ENCODE results near the gene PLK3.
"Not testable (repeated sequence)": the region's sequence is repeated elsewhere in the genome, so short reads cannot be mapped to it uniquely, and the experiment has no call there.

The PLK3 gene

DNA sequence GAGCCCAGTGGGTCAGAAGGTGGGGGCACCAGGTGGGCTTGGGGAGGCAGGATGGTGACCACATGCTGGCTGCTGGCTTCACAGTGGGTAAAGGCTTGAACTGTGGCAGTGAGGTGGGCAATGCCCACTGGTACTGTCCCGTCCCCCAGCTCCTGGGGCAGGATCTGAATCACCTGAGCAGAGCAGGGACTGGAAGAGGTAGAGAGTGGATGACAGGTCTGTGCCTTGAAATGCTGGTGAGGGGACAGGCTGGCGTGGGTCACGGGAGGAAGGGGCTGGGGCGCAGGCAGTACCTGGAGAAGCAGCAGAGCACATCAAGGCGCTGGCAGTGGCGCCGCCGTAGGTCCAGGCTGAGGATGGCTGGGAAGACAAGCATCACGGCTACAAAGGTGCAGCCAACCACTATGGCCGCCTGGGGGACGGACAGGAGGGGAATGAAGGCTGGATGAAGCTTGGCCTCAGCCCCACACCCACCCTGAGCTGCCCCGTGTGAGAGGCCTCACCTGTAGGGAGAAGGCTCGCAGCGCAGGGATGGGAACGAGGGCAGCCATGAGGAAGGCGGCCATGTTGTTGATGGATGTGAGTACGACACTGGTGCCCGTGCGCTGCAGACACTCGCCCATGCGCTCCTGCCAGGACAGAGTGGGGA is 27.9 kb downstream of the PLK3 start:
- no peak for DNase-seq (ENCODE audit: low read depth in 2 of 2)

DNA sequence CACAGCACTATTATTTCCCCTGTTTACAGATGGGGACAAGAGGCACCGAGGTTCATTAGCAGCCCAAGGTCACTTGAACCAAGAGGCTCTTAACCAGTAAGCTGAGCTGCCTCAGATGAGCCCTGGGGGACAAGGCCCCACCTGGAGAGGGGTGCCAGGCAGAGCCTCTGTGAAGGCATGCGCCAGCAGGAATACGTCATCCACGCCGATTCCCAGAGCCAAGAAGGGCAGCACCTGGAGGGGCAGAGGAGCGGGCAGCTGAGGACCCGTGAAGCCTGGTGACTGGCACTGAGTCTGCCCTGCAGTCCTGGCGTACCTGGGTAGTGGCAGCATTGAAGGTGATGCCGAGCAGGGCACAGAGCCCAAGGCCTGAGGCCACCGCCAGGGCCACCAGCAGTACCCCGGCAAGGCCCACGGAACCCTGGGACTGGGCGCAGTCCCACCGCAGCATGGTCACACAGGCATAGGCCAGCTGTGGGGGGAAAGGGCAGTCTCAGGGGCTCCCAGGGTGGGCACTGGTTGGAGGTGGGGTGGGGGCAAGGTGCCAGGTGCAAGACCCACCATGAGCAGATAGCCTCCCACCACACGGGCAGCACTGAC is 28.8 kb downstream of the PLK3 start:
- DNase-seq (ENCODE audit: low read depth in 2 of 2) = no peak

DNA sequence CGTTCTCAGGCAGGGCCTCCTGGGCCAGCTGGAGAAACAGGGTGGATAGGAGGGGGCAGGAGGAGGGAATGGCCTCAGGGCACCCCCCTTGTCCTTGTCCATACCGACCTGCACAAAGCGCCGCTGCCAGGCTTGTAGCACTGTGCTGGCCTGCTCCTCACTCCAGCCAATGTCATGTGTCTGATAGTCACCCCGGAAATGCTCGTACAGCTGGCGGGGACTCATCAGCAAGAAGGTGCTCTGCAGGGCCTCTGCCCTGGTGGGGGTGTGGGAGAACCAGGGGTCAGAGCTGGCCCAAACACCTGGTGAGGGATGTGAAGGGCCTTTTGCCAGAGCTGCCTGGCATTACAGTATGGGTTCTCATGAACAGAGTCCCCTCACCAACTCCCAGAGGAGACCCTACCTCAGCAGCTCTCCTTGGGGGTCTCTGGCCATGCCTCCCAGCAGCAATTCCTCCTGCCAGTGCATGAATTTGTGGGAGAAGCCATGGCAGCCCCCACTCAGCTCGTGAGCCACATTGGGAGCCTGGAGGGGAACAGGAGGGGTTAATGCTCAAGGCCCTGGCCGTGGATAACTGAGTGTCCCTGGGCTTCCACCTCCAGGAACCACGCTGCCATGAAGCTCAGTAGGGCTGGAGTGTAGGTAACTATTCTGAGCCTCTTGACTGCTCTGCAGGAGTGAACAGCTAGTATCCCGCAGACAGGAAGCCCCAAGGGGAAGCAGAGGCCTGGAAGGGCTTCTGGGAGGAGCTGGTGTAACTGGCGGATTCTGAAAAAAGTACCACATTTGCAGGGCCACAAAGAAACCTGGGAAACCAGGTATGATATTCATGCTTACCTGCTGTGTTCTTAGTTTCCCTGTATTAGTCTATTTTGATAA is 29.6 kb downstream of the PLK3 start:
- DNase-seq (ENCODE audit: low read depth in 2 of 2) = no peak

DNA sequence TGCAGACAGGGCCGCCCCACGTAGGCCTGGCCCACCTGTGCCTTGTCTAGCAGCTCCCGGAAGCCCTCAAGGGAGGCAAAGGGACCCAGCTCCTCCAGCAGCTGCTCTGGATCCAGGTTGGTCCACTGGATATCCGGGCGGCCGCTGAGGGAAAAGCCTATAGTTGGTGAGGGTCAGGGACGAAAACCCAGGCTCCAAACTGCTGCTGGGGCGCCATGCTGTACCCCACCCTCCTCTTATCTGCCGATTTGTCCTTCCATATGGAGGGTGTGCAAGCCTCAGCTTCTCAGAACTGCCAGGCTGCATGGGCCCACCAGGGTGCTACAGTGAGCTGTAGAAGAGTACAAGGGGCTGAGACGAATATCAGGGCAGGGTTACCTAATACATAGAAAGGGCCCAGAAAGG is 30.7 kb downstream of the PLK3 start:
- no peak for DNase-seq (ENCODE audit: low read depth in 2 of 2)

DNA sequence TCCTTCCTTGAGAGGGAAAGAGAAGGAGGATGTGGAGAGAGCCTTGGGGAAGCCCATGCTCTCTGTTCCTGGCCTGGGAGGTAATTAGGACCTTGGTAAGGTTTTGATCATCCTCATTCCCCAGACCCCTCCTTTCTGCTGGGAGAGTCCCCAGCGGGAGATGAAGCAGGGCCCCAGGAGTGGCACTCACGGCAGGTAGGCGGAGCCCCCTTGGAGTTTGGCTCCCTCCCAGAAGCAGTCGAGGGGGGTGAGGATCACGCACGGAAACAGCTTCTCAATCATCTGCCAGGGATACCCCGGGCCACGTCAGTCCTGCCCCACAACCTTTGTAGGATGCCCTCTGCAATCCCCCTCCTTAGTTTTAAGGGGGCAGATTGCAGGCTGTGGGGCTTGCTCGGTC is 31.3 kb downstream of the PLK3 start:
- no peak for DNase-seq (ENCODE audit: low read depth in 2 of 2)

DNA sequence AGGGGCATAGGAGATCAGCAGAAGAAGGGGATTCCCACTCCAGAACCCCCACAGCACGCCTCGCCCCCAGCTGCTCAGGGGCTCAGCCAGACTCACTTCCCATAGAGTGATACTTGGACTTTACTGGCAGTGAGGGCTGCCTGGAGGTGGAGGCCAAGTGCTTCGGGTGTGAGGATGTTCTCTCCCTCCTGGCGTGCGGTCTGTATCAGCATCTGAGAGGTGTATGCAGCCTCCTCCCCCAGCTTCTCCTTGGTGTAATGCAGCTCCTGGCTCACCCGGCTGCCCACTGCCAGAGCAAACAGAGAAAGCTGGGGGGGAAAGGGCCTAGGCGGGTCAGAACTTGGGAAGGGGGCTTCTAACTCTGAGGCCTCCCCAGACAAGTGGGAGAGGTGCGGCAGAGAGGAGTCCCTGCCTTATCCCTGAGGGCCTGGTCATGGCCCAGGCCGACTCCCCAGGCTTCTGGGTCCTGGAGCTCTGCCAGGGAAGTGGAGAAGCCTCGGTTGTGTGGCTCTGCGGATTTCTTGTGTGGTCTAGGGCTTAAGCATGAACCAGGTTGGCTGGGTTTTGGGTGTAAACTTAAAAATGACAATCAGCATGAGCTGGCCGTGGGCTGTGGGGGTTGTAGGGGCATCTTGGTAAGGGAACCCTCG is 32.0 kb downstream of the PLK3 start:
- no peak for DNase-seq (ENCODE audit: low read depth in 2 of 2)

DNA sequence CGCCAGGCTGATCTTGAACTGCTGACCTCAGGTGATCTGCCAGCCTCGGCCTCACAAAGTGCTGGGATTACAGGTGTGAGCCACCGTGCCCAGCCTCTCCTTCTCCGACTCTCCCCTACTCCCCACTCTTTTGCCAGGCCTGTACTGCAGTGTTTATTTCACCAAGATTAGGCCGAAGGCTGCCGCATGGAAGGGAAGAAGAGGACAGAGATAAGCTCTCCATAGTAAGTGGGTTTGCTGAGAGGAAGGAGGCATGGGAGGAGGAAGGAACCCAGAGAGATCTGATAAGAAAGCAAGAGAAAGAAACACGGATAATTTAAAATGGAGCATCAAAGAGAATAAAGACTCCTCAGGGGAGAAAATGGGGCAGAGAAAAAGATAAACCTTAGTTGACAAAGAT is 34.2 kb downstream of the PLK3 start:
- no peak for DNase-seq (ENCODE audit: low read depth in 2 of 2)

DNA sequence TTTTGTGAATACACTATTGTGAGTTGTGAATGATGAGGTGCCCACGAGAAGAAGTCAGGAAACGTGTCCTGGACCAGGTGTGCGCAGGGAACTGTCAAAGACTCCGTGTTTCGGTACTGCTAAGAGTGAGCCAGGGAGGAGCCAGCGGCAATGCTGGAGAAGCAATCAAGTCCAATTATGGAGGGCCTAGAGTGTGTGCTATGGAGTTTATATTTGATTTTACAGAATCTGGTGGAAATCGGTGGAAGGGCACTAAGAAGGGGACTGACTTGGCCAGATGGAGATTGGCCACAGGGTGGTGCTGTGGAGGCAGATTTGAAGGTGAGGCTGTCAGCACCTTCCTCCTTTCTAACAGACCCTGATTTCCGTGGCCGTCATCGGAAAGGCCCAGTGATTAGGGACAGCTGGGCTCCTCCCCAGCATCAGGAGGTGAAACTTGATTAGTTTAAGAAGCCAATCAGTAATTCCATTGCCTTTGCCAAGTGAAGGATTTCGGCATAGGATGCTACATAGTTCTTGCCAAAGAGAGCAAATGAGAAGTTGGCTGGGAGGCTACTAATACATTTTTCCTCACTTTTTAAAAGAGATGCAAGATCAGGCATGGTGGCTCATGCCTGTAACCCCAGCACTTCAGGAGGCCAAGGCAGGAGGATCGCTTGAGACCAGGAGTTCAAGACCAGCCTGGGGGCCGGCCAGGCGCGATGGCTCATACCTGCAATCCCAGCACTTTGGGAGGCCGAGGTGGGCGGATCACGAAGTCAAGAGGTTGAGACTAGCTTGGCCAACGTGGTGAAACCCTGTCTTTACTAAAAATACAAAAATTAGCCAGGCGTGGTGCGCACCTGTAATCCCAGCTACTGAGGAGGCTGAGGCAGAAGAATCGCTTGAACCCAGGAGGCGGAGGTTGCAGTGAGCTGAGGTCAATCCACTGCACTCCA is 35.8 kb downstream of the PLK3 start:
- DNase-seq (ENCODE audit: low read depth in 2 of 2) = peak; percentile 70 to 76

DNA sequence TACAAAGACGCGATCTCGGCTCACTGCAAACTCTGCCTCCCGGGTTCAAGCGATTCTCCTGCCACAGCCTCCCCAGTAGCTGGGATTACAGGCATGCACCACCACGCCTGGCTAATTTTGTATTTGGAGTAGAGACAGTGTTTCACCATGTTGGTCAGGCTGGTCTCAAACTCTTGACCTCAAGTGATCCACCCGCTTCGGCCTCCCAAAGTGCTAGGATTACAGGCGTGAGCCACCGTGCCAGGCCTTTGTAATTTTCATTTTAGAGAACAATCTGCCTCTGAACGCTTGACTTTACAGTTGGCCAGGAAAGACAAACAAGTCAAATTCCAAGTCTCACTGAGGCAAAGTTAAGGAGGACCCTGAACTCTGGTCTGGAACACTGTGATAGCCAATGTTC is 38.1 kb downstream of the PLK3 start:
- not testable (repeated sequence) for DNase-seq (ENCODE audit: low read depth in 2 of 2)

DNA sequence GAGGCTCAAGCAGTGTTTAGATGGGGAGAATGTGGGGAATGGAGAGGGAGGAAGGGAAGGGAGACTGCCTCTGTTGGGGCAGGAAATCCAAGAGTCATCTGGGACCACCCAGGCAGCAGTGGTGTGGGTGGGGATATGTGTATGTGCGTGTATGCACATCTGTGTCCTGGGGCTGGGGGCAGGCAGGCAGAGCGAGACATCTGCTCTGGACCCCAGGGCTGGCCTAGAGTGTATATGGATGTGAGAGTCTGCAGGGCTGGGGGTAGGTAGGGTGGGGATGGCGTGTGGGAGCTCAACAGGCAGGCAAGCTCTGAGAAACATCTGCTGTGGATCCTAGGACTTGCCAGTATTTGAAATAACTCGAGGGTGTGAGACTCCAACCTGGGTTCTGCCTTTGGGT is 39.4 kb downstream of the PLK3 start:
- no peak for DNase-seq (ENCODE audit: low read depth in 2 of 2)

DNA sequence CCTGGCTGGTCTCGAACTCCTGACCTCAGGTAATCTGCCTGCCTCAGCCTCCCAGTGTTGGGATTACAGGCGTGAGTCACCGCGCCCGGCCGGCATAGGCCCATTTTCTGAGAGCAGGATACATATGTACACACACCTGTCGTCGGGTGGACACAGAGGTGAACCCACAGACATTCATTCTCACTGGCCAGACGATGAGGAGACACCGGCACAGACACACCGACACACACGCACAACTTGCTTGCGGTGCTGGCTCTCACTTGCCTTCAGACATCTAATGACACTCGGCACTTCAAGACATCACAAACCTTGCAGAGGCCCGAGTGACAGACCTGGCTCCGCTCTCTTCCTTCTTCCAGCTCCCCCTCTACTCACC is 42.3 kb downstream of the PLK3 start:
- no peak for DNase-seq (ENCODE audit: low read depth in 2 of 2)

DNA sequence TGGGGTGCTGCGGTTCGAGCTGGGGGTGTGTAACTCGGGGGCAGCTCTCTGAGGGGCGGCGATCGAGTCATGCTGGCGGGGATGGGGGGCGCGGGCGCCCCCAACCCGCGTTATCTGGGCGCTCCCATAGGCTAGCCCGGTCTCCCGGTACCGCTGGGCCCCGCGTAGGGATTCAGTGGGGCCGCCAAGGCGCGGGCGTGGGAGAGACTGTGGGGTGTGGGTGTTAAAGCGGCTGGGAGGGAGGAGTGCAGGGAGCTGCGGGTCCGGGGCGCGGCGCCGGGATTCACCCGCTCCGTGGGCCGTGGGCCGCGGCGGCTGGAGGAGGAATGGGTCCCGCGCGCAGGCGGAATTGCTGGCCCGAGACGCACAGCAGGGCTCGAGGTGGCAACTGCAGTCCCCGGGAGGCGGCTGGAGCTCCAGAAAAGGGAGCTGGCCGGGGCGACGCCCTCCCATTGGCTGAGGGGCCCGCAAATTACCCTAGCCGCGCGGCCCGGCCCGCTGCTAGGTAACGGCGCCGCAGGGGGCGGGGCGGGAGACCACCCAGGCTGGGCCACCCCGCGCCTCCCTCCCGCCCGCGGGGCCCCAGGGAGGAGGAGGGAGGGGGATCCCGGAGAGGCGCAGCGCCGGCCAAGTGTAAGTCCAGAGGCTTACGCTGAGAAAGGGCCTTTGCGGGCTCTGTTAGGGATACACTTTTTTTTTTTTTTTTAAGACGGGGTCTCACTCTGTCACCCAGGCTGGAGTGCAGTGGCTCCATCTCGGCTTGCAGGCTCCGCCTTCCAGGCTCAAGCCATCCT is 42.9 kb downstream of the PLK3 start, which contains the start of gene PTCH2:
PTCH2 (minus strand) TSS at position 392 of the 794 bp plus-strand sequence; CDS start at position 71, 321 bp downstream.
- DNase-seq (ENCODE audit: low read depth in 2 of 2) = no peak

DNA sequence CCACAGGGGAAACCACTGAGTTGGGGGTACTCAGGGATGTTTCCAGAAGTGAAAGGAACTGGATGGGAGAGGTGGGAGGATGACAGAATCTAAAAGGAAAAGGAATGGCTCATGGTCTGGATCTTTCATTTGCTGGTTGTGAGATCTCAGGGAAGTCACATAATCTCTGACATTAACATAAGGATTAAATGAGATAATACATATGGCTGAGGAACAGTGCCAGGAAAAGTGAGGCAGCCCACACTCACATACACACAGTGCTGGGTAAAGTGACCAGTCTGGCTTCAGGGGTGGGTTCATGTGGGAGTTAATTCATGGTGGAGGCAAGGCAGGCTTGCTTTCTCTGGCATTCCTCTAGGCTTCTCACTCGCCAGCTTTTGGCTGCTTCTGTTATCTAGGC is 46.8 kb downstream of the PLK3 start:
- no peak for DNase-seq (ENCODE audit: low read depth in 2 of 2)

DNA sequence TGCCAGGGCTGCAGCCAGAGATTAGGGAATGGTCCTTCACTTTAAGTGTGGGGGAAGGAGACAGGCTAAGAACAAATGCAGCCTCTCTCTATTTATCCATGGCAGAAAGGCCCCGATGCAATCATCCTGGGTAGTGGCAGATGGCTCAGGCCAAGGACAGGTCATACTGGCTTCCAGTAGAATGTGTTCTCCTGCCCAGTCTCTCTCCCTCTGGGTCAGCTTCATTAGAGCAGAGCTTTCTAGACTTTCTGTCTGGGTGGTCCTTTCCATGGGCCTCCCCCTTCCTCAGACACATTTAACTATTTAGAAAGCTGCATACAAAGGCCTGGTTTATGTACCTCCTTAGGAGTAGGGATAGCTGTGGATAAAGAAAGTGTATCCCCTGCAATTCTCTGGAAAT is 47.7 kb downstream of the PLK3 start:
- DNase-seq (ENCODE audit: low read depth in 2 of 2) = no peak

DNA sequence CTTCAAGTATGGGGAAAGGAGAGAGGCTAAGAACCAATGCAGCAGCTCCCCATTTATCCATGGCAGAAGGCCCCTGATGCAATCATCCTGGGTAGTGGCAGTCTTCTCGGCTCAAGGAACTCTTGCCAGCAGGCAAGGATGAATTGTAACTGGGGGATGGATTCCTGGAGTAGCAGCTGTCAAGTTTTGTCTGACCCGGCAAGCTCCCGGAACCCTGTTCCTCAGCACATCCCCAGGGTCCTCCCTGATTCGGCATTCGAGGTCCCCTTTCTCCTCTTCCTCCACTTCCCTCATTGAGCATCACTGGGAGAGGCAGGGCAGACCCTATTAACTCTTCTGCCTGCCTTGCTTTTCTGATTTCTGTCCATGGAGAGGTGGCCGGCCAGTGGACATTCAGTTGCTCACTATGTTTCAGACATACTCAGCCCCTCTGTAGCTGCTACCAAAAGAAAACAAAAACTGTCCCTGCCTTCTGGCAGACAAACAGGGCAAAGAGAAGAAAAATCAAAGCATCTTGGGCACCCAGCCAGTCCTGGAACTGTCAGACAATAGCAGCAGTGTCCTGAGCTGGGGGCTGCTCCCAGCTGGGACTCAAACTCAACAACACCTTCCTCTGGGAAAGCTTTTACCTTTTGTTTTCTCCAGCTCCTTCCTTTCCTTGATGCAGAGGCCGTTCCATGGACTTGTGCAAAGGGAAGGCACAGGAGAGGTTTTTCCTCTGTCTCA is 48.4 kb downstream of the PLK3 start:
- no peak for DNase-seq (ENCODE audit: low read depth in 2 of 2)

DNA sequence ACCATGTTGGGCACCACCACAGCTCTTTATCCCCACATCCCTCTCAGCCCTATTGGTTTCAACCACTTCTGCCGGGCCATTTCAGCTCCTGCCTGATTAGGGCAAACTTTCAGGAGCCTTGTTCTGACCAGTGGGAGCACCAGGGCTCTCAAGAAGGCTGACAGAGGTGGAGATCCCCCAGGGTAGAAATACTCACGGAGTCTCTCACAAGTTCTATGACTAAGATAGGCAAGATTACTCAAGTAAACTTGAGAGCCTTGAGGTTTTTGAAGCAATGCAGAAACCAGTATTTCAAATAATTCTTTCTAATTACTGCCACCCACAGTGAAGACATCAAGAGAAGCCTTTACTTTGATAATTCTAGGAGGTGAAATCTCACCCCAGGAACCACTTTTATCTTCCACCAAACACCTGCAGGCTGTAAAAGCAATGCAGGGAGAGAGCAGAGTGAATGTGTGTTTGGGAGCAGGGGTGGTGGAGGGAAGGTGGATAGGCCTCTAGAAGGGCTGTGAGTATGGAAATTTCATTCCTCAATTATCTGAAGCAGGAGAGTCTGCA is 49.5 kb downstream of the PLK3 start:
- DNase-seq (ENCODE audit: low read depth in 2 of 2) = no peak

DNA sequence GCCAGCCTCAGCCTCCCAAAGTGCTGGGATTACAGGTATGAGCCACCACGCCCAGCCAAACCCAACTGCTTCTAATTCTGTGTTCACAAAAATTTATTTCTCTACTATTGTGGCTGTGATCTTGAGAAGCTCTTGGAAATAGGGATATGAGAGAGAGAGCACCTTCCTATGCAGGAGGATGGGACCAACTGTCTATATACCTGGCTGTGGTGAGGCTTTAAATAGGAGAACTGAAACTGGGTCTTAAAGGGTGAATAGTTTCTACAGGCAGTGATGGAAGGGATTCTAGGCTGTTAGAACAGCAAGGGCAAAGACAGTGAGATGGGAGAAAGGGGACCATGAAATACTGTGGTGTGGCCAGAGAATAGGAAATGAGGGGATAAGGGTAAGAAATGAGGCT is 51.1 kb downstream of the PLK3 start:
- no peak for DNase-seq (ENCODE audit: low read depth in 2 of 2)

DNA sequence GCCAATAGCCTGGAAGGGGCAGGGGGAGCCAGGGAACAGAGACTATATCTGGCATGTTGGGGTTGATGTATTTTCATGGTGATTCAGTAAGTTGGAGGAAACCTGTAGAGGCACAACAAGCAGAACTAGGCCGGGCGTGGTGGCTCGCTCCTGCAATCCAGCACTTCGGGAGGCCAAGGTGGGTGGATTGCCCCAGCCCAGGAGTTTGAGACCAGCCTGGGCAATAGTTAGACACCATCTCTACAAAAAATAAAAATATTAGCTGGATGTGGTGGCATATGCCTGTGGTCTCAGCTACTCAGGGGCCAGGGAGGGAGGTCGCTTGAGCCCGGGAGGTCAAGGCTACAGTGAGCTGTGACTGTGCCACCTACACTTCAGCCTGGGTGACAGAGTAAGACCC is 53.0 kb downstream of the PLK3 start:
- no peak for DNase-seq (ENCODE audit: low read depth in 2 of 2)

DNA sequence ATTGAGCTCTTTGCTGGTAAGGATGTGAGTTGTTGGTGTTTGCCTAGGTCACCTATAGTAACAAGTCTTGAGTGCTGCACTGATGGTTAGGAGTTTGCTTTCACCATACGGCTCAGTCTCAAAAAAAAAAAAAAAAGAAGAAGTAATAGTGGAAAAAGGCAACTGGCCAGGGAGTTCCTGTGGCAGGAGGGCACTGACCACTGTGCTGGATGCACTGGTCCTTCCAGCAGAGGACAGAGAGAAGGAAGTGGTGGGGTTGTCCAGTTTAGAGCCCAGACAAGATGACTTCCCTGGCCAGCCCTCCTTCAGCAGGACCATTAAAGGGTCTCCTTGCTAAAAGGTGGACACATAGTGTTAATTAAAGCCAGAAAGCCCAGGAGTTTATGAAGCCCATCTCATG is 54.8 kb downstream of the PLK3 start:
- DNase-seq (ENCODE audit: low read depth in 2 of 2) = no peak

Measured in stimulated activated CD8-positive, alpha-beta memory T cell treated with anti-CD3 and anti-CD28 coated beads, Interleukin-2, amount 100 ng/mL, for 1 hour (primary cell).